HepG2 (cell line): Measurements from ENCODE around the gene LITAFD. TPM values are rescaled to one million over a fixed set of nuclear protein-coding genes. Genes with fewer than 3 reads are reported as not detected.

Experiments
- ATAD3A ChIP-seq: sonication (generic); formaldehyde crosslinking; IDR thresholded peaks from 2 replicates; pipeline ENCODE4 v1.4.0; 2020; ENCODE audit warnings: missing genetic modification reagents
- DNMT3B ChIP-seq: conservative IDR thresholded peaks from 2 replicates; pipeline ENCODE4 v1.6.1; 2016; ENCODE audit warnings: missing biosample characterization, control low read depth
- GFI1 ChIP-seq: sonication (generic); formaldehyde crosslinking; IDR thresholded peaks from 2 replicates; pipeline ENCODE4 v1.5.0; 2020; ENCODE audit warnings: missing genetic modification reagents, mild to moderate bottlenecking, borderline replicate concordance
- GZF1 ChIP-seq: sonication (generic); formaldehyde crosslinking; IDR thresholded peaks from 2 replicates; pipeline ENCODE4 v1.5.1; 2020; ENCODE audit warnings: mild to moderate bottlenecking, missing genetic modification reagents
- HNRNPLL ChIP-seq: fragments of 200-400 bp; formaldehyde crosslinking; IDR thresholded peaks from 2 replicates; pipeline ENCODE4 v1.6.1; 2017; ENCODE audit warnings: mild to moderate bottlenecking, low read depth, low read length; ENCODE audit not compliant: poor library complexity, severe bottlenecking
- IKZF4 ChIP-seq: sonication (generic); formaldehyde crosslinking; IDR thresholded peaks from 2 replicates; pipeline ENCODE4 v1.5.1; 2020; ENCODE audit warnings: borderline replicate concordance, mild to moderate bottlenecking, low read depth, missing genetic modification reagents; ENCODE audit errors: not compliant biosample characterization
- KDM6A ChIP-seq: IDR thresholded peaks from 2 replicates; pipeline ENCODE4 v1.6.1; 2016; ENCODE audit warnings: low read depth
- KLF12 ChIP-seq: sonication (generic); formaldehyde crosslinking; IDR thresholded peaks from 2 replicates; pipeline ENCODE4 v1.4.0; 2020; ENCODE audit warnings: missing genetic modification reagents, borderline replicate concordance
- MED13 ChIP-seq: sonication (generic); formaldehyde crosslinking; IDR thresholded peaks from 2 replicates; pipeline ENCODE4 v1.5.0; 2020; ENCODE audit warnings: missing genetic modification reagents
- PHF8 ChIP-seq: sonication (generic); formaldehyde crosslinking; IDR thresholded peaks from 2 replicates; pipeline ENCODE4 v1.5.0; 2020; ENCODE audit warnings: missing genetic modification reagents
- RAD51 ChIP-seq: fragments of 450-650 bp; IDR thresholded peaks from 2 replicates; pipeline ENCODE4 v1.6.1; 2016; ENCODE audit warnings: borderline replicate concordance
- RBFOX2 ChIP-seq: fragments of 200-400 bp; formaldehyde crosslinking; IDR thresholded peaks from 2 replicates; pipeline ENCODE4 v1.6.1; 2017; ENCODE audit warnings: low read depth, mild to moderate bottlenecking, low read length
- SRSF4 ChIP-seq: fragments of 200-400 bp; formaldehyde crosslinking; IDR thresholded peaks from one replicate; pipeline ENCODE4 v1.6.1; 2018; ENCODE audit warnings: mild to moderate bottlenecking, low read depth, low read length, moderate library complexity; ENCODE audit not compliant: poor library complexity, severe bottlenecking
- TOE1 ChIP-seq: sonication (generic); formaldehyde crosslinking; IDR thresholded peaks from 2 replicates; pipeline ENCODE4 v1.4.0; 2020; ENCODE audit warnings: mild to moderate bottlenecking, missing genetic modification reagents
- ZBTB21 ChIP-seq: sonication (generic); formaldehyde crosslinking; IDR thresholded peaks from 2 replicates; pipeline ENCODE4 v1.4.0; 2020; ENCODE audit warnings: missing genetic modification reagents
- ZC3H13 ChIP-seq: sonication (generic); formaldehyde crosslinking; IDR thresholded peaks from 2 replicates; pipeline ENCODE4 v1.8.1; 2023; ENCODE audit warnings: mild to moderate bottlenecking, missing genetic modification reagents, moderate library complexity
- ZMAT3 ChIP-seq: sonication (generic); formaldehyde crosslinking; conservative IDR thresholded peaks from 2 replicates; pipeline ENCODE4 v1.7.0; 2021; ENCODE audit warnings: missing genetic modification reagents
- ZNF264 ChIP-seq: sonication (generic); formaldehyde crosslinking; IDR thresholded peaks from 2 replicates; pipeline ENCODE4 v1.4.0; 2020; ENCODE audit warnings: missing genetic modification reagents
- ZNF326 ChIP-seq: sonication (generic); formaldehyde crosslinking; IDR thresholded peaks from 2 replicates; pipeline ENCODE4 v1.4.0; 2020; ENCODE audit warnings: missing genetic modification reagents, borderline replicate concordance
- ZNF577 ChIP-seq: sonication (generic); formaldehyde crosslinking; IDR thresholded peaks from 2 replicates; pipeline ENCODE4 v1.4.0; 2020; ENCODE audit warnings: mild to moderate bottlenecking, low read depth, missing genetic modification reagents, borderline replicate concordance
- ZNF616 ChIP-seq: sonication (generic); formaldehyde crosslinking; IDR thresholded peaks from 2 replicates; pipeline ENCODE4 v1.5.0; 2020; ENCODE audit warnings: low read depth, mild to moderate bottlenecking, missing genetic modification reagents
- polyA plus RNA-seq, 8 experiments: library from polyadenylated mRNA; depleted of rRNA in 3 of 8; stranded (reverse) in 7 of 8; unstranded in 1 of 8; fragments of >200 nt; fragmentation: Illumina TruSeq in 4 of 8; extraction: Trizol in 4 of 8; gene quantifications; 2 replicates each; pipeline versions ENCODE4 v1.2.1 to v1.2.3, GENCODE V29; 2011 to 2016; ENCODE audit warnings: low read depth in 4 of 8, missing spikeins in 1 of 8, mixed read lengths in 1 of 8; ENCODE audit not compliant: insufficient read depth in 1 of 8
- total RNA-seq, 5 experiments: library from RNA; depleted of rRNA; stranded (reverse); fragments of >200 nt; fragmentation: Illumina TruSeq; extraction: Trizol; gene quantifications; 2 replicates each; pipeline ENCODE4 v1.2.3, GENCODE V29; 2016; ENCODE audit warnings: low read depth in 1 of 5
- TF ChIP-seq, protein P1 (sequence below): sonication (generic); formaldehyde crosslinking; IDR thresholded peaks from 2 replicates; pipeline ENCODE4 v1.4.0; 2020; ENCODE audit warnings: missing genetic modification reagents, mild to moderate bottlenecking, borderline replicate concordance
- TF ChIP-seq, protein P2 (sequence below): sonication (generic); formaldehyde crosslinking; IDR thresholded peaks from 2 replicates; pipeline ENCODE4 v1.5.0; 2020; ENCODE audit warnings: missing genetic modification reagents, mild to moderate bottlenecking, borderline replicate concordance
- TF ChIP-seq, protein P3 (sequence below): sonication (generic); formaldehyde crosslinking; IDR thresholded peaks from 2 replicates; pipeline ENCODE4 v1.5.1; 2020; ENCODE audit warnings: mild to moderate bottlenecking, missing genetic modification reagents, borderline replicate concordance
- TF ChIP-seq, protein P4 (sequence below): sonication (generic); formaldehyde crosslinking; IDR thresholded peaks from 2 replicates; pipeline ENCODE4 v1.8.1; 2023; ENCODE audit warnings: mild to moderate bottlenecking, missing genetic modification reagents

LITAFD gene
- total and polyA plus RNA-seq, 2 of the 13 experiments (the other 11 are each of a cell fraction or from before 2014, with no cell fraction given), result not detected

DNA sequence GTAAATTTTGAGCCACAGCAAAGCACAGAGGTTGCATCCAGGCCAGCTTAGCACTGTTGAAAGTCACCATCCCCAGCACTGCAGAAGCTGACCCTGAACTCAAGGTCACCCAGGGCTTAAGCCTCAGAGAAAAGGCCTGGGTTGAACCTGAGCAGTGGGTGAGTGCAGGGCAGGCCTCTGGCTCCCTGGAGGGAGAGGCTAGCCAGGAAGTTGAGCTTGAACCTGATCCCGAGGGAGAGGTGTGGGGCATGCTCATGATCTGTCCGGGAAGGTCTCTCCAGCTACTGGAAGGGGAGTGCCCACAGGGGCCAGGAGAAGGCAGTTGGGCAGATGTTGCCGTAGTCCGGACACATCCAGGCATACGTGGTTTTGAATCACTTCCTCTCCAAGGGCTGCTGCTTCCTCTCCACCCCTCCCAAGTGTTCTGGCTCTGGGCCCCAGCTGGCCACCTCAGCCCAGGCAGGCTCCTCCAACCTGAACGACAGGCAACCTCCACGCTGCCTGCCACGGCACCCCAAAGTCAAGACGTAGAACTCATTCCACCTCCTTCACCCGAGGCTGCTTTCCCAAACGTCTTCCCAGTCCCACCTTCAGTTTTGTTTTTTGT, 31.8 kb upstream of the LITAFD start (continued):
- TF ChIP-seq TOE1 (CRISPR knock-in tag), result peak; percentile 96; the same call in 1 of the 2 replicates
- peak; percentile 87; the same call in 1 of the 2 replicates for TF ChIP-seq ZNF326
- TF ChIP-seq, protein P1, sequence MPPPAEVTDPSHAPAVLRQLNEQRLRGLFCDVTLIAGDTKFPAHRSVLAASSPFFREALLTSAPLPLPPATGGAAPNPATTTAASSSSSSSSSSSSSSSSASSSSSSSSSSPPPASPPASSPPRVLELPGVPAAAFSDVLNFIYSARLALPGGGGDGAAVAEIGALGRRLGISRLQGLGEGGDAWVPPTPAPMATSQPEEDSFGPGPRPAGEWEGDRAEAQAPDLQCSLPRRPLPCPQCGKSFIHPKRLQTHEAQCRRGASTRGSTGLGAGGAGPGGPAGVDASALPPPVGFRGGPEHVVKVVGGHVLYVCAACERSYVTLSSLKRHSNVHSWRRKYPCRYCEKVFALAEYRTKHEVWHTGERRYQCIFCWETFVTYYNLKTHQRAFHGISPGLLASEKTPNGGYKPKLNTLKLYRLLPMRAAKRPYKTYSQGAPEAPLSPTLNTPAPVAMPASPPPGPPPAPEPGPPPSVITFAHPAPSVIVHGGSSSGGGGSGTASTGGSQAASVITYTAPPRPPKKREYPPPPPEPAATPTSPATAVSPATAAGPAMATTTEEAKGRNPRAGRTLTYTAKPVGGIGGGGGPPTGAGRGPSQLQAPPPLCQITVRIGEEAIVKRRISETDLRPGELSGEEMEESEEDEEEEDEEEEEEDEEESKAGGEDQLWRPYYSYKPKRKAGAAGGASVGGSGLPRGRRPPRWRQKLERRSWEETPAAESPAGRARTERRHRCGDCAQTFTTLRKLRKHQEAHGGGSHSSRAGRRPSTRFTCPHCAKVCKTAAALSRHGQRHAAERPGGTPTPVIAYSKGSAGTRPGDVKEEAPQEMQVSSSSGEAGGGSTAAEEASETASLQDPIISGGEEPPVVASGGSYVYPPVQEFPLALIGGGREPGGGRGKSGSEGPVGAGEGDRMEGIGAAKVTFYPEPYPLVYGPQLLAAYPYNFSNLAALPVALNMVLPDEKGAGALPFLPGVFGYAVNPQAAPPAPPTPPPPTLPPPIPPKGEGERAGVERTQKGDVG (CRISPR knock-in tag), result peak; percentile 92
- TF ChIP-seq, protein P2, sequence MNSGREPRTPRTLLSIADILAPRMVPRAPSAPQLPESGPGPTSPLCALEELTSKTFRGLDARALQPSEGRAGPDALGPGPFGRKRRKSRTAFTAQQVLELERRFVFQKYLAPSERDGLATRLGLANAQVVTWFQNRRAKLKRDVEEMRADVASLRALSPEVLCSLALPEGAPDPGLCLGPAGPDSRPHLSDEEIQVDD (CRISPR knock-in tag), result 0 out of 2 replicates have a peak, but pooled peaks have one; percentile 64
- TF ChIP-seq ZC3H13 (CRISPR knock-in tag), result peak; percentile 50; the same call in 1 of the 2 replicates
- no peak for TF ChIP-seq ZMAT3
- TF ChIP-seq ZNF616 (CRISPR knock-in tag), result peak; percentile 70; the same call in 1 of the 2 replicates
- TF ChIP-seq ZNF264 (CRISPR knock-in tag), result peak; percentile 95
- TF ChIP-seq, protein P3, sequence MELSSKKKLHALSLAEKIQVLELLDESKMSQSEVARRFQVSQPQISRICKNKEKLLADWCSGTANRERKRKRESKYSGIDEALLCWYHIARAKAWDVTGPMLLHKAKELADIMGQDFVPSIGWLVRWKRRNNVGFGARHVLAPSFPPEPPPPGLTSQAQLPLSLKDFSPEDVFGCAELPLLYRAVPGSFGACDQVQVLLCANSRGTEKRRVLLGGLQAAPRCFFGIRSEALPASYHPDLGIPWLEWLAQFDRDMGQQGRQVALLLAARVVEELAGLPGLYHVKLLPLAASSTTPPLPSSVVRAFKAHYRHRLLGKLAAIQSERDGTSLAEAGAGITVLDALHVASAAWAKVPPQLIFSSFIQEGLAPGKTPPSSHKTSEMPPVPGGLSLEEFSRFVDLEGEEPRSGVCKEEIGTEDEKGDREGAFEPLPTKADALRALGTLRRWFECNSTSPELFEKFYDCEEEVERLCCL (CRISPR knock-in tag), result no peak
- no peak for TF ChIP-seq ZNF577
- TF ChIP-seq KDM6A (CRISPR knock-in tag), result peak; percentile 34; the same call in 1 of the 2 replicates
- TF ChIP-seq, protein P4, sequence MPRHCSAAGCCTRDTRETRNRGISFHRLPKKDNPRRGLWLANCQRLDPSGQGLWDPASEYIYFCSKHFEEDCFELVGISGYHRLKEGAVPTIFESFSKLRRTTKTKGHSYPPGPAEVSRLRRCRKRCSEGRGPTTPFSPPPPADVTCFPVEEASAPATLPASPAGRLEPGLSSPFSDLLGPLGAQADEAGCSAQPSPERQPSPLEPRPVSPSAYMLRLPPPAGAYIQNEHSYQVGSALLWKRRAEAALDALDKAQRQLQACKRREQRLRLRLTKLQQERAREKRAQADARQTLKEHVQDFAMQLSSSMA (CRISPR knock-in tag), result no peak
- TF ChIP-seq ZBTB21, result no peak
- TF ChIP-seq DNMT3B (CRISPR knock-in tag), result no peak
- TF ChIP-seq SRSF4, result no peak
- TF ChIP-seq ATAD3A, result no peak
- TF ChIP-seq RBFOX2, result no peak
- TF ChIP-seq HNRNPLL, result no peak
- peak; percentile 96 for TF ChIP-seq IKZF4 (CRISPR knock-in tag)
- TF ChIP-seq PHF8 (CRISPR knock-in tag), result peak; percentile 48; the same call in 1 of the 2 replicates
- TF ChIP-seq GFI1 (CRISPR knock-in tag), result no peak; the same call in 1 of the 2 replicates
- peak; percentile 88 for TF ChIP-seq KLF12 (CRISPR knock-in tag)
- TF ChIP-seq MED13 (CRISPR knock-in tag), result 0 out of 2 replicates have a peak, but pooled peaks have one; percentile 80
- no peak for TF ChIP-seq RAD51
- TF ChIP-seq GZF1 (CRISPR knock-in tag), result no peak
